Omental fat pad (tissue), 4 donors: Measurements from ENCODE around the gene ZMYM4. TPM values are rescaled to one million over a fixed set of nuclear protein-coding genes. Genes with fewer than 3 reads are reported as not detected.
"Not testable (repeated sequence)": the region's sequence is repeated elsewhere in the genome, so short reads cannot be mapped to it uniquely, and the experiment has no call there.

Experiments used
- ATAC-seq: fragments of 150-250 bp; one replicate; pipeline ENCODE4 v1.9.1; 2016; ENCODE audit warnings: mild to moderate bottlenecking, moderate library complexity; ENCODE audit not compliant: low FRiP score
- DNase-seq: peaks from one replicate; pipeline ENCODE4 v3.0.0-alpha.2; 2019; ENCODE audit warnings: low spot score
- total RNA-seq, 4 donors: library from RNA; depleted of rRNA; stranded (reverse); fragments of >200 nt; gene quantifications; one replicate each; pipeline ENCODE4 v1.1.0, GENCODE V29; 2016
- TF ChIP-seq, protein P1 (sequence below), 3 donors: fragments of 450-650 bp; IDR thresholded peaks; one replicate each; pipeline ENCODE4 v1.5.1; 2016 to 2017; ENCODE audit warnings: antibody characterized with exemption in 3 of 3, mild to moderate bottlenecking in 3 of 3, moderate library complexity in 2 of 3

Gene ZMYM4
- total RNA-seq, 4 donors from 2014 or later, result 31.7 to 38.3 (median 33.9) TPM

DNA sequence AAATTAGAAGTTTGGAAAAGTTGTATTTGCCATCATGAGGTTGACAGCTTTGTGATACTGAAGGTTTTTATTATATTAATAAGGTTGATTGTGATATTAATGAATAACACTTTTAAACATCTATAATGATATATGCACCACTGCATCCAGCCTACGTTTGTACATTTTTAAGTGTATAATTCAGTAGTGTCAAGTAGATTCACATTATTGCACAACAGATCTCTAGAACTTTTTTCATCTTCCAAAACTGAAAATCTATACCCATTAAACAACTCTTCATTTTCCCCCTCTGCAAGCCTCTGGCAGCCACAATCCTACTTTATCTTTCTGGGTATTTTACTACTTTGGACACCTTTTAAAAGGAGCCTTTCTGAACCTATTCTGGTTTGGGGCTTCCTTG is 37.2 kb upstream of the ZMYM4 start:
- TF ChIP-seq, protein P1, sequence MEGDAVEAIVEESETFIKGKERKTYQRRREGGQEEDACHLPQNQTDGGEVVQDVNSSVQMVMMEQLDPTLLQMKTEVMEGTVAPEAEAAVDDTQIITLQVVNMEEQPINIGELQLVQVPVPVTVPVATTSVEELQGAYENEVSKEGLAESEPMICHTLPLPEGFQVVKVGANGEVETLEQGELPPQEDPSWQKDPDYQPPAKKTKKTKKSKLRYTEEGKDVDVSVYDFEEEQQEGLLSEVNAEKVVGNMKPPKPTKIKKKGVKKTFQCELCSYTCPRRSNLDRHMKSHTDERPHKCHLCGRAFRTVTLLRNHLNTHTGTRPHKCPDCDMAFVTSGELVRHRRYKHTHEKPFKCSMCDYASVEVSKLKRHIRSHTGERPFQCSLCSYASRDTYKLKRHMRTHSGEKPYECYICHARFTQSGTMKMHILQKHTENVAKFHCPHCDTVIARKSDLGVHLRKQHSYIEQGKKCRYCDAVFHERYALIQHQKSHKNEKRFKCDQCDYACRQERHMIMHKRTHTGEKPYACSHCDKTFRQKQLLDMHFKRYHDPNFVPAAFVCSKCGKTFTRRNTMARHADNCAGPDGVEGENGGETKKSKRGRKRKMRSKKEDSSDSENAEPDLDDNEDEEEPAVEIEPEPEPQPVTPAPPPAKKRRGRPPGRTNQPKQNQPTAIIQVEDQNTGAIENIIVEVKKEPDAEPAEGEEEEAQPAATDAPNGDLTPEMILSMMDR (IDR thresholded peaks at IDR 0.05), result no peak
- DNase-seq (no peak), ATAC-seq (no peak)

DNA sequence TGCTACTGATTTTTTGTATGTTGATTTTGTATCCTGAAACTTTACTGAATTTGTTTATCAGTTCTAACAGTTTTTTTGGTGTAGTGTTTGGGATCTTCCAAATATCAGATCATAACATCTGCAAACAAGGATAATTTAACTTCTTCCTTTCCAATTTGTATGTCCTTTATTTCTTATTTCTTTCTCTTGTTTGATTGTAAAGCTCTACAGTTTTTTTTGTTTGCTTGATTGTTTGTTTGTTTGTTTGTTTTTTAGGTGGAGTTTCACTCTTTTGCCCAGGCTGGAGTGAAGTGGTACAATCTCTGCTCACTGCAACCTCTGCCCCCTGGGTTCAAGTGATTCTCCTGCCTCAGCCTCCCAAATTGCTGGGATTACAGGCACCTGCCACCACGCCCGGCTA is 31.7 kb upstream of the ZMYM4 start:
- DNase-seq, ATAC-seq: not testable (repeated sequence)

DNA sequence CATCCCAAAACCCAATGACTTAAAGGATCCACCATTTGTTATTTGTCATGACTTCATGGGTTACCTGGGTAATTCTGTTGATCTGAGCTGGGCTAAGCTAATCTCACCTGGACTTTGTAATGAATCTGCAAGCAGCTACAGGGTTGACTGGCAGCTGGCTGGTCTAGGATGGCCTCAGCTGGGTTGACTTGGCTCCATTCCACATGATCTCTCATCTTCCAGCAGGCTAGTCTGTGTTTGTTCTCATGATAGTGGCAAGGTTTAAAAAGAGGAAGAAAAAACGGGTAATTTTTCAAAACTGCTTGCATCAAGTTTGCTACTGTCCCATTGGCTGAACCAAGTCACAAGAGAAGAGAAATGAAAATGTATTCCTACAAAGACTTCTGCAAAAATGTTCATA is 24.8 kb upstream of the ZMYM4 start:
- ATAC-seq (no peak), DNase-seq (no peak)
- TF ChIP-seq, protein P1 (IDR thresholded peaks at IDR 0.05), result no peak

DNA sequence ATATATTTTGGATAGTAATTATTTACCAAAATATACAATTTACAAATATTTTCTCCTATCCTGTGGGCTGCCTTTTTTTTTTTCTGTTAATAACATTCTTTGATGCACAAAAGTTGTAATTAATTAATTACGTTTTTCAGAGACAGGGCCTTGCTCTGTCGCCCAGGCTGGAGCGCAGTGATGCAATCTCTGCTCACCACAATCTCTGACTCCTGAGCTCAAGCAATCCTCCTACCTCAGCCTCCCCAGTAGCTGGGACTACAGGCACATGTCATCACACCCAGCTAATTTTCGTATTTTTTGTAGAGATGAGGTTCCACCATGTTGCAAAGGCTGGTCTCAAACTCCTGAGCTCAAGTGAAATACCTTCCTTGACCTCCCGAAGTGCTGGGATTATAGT is 21.3 kb upstream of the ZMYM4 start:
- TF ChIP-seq, protein P1 (IDR thresholded peaks at IDR 0.05), result no peak
- ATAC-seq (no peak), DNase-seq (no peak)

DNA sequence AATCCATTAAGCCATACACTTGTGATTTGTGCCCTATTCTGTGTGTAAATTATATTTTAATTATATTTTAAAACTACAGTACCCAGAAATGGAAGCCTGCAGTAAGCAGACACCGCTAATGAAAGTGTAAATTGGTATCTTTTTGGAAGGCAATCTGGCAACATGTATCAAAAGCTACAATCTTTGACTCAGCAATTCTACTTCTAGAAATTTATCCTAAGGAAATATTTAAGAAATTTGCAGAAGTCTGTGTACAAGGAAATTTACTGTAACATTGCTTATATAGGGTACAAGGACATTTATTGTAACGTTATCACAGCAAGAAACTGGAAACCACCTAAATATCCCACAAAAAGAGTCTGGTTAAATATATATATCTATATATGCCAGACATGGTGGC is 14.6 kb upstream of the ZMYM4 start:
- DNase-seq, result no peak
- ATAC-seq, result no peak
- TF ChIP-seq, protein P1 (IDR thresholded peaks at IDR 0.05), result no peak

DNA sequence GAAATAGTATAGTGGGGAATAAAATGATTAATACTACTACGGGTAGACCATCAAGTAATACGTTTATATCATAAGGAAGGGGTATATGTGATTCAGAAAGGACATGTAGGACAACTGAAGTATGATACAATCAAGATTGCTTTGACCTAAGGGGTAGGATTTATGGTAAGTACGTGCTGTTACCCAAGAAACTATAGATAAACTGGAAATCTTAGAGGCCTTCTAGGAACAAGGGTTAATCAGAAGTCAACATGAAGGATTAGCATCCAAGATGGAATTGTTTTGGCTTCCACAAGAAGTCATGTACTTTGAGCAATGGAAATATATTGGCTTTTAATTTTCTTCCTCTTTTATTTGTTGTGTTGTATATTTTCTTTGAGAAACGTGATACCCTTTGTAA is 13.2 kb upstream of the ZMYM4 start:
- TF ChIP-seq, protein P1 (IDR thresholded peaks at IDR 0.05), result no peak
- DNase-seq, result no peak
- no peak for ATAC-seq

DNA sequence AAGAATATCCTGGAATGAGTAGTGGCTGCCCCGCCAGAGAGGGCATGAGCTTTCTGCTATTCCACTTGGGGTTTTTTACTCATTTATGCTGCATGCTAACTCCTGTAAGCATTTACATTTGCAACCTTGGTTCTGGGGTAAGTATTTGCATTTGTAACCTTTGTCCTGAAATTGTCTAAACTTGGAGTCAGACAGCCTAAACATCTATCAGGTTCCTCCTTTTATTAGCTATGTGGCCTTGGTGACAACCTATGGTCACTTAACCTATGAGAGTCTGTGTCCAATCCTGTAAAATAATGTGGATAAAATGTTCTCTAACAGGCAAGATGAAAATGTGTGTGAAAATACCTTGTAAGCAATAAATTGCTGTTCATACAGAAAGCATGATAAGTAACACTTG is 8.9 kb upstream of the ZMYM4 start:
- DNase-seq (no peak), ATAC-seq (no peak)
- TF ChIP-seq, protein P1 (IDR thresholded peaks at IDR 0.05), result no peak
